ENCODE data around the gene MDC1.

- TF ChIP-seq CTCF (IDR thresholded peaks at IDR 0.05) (no peak), POLR2AphosphoS5 (IDR thresholded peaks at IDR 0.05; ENCODE audit: low read depth, low read length) (no peak), NFIC (IDR thresholded peaks at IDR 0.05; ENCODE audit: borderline replicate concordance) (no peak), REST (IDR thresholded peaks at IDR 0.05; ENCODE audit: low read depth, low read length) (no peak), CHD2 (IDR thresholded peaks at IDR 0.05; ENCODE audit: low read length, partially characterized antibody) (no peak), YY1 (IDR thresholded peaks at IDR 0.05; ENCODE audit: low read depth) (no peak)
Observed at GRCh38 chr6:30684386-30685156, 32.5 kb downstream of the MDC1 start.

Data from SK-N-SH (cell line).